Measurements from ENCODE around the gene ZNF480.

ZNF480 gene

DNA sequence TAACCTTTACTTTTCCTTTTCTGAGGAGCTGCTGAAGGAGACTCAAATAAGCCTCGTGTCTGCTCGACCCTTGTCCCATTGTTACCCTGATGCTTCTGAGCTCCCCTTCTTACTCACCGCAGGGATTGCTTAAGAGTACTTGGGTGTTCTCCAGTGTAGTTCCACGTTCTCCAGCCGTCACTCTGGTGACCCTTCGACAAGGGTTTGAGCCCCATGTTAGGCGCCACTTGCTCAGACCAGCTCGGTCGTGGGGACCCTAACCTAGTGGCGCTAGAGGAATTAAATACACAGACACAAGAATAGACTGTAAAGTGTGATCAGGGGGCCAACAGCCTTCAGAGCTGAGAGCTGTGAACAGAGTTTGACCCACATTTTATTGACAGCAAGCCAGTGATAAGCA, 10.3 kb downstream of the ZNF480 start:
- no peaks in the 10 kb centered on the region for H3K4me1 ChIP-seq (ENCODE audit: control insufficient read depth, low read length)
- peaks cover 48% of the 10 kb centered on the region for H3K9me3 ChIP-seq (ENCODE audit: control insufficient read depth, insufficient read depth, low read length)
- no peaks in the 10 kb centered on the region for H3F3A ChIP-seq (ENCODE audit: control insufficient read depth, insufficient read depth)
- H3K9me2 ChIP-seq (replicated peaks; ENCODE audit: control insufficient read depth, low read length), result no peaks in the 10 kb centered on the region
- no peak overlapping the region for H3K4me3 ChIP-seq (ENCODE audit: low read length)
- no peak for TF ChIP-seq EZH2phosphoT487 (IDR thresholded peaks at IDR 0.05; ENCODE audit: borderline replicate concordance, low read length)
- TF ChIP-seq, protein P1, sequence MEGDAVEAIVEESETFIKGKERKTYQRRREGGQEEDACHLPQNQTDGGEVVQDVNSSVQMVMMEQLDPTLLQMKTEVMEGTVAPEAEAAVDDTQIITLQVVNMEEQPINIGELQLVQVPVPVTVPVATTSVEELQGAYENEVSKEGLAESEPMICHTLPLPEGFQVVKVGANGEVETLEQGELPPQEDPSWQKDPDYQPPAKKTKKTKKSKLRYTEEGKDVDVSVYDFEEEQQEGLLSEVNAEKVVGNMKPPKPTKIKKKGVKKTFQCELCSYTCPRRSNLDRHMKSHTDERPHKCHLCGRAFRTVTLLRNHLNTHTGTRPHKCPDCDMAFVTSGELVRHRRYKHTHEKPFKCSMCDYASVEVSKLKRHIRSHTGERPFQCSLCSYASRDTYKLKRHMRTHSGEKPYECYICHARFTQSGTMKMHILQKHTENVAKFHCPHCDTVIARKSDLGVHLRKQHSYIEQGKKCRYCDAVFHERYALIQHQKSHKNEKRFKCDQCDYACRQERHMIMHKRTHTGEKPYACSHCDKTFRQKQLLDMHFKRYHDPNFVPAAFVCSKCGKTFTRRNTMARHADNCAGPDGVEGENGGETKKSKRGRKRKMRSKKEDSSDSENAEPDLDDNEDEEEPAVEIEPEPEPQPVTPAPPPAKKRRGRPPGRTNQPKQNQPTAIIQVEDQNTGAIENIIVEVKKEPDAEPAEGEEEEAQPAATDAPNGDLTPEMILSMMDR (IDR thresholded peaks at IDR 0.05; ENCODE audit: low read depth, low read length, poor library complexity, severe bottlenecking), result no peak
- H3K4me2 ChIP-seq (ENCODE audit: low read length), result no peak overlapping the region
- peaks cover 84% of the 10 kb centered on the region for H3K36me3 ChIP-seq (ENCODE audit: control insufficient read depth, low read length)
- no peaks in the 10 kb centered on the region for H3K27me3 ChIP-seq (ENCODE audit: control insufficient read depth, low read length)
- peaks cover 10% of the 10 kb centered on the region for H3K79me2 ChIP-seq (ENCODE audit: control insufficient read depth, low read length)
- H3K27ac ChIP-seq (ENCODE audit: low read depth, low read length), result no peak overlapping the region
- no peaks in the 10 kb centered on the region for H4K20me1 ChIP-seq (ENCODE audit: control insufficient read depth, insufficient read depth, low read depth, low read length)

DNA sequence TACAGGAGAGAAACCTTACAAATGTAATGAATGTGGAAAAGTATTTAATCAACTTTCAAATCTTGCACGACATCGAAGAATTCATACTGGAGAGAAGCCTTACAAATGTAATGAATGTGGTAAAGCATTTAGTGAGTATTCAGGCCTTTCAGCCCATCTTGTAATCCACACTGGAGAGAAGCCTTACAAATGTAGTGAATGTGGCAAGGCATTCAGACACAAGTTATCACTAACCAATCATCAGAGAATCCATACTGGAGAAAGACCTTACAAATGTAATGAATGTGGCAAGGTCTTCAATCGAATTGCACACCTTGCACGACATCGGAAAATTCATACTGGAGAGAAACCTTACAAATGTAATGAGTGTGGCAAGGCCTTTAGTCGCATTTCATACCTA, 25.5 kb downstream of the ZNF480 start:
- peaks cover 69% of the 10 kb centered on the region for H3K36me3 ChIP-seq (ENCODE audit: control insufficient read depth, low read length)
- H3K9me3 ChIP-seq (ENCODE audit: control insufficient read depth, insufficient read depth, low read length), result peaks cover 69% of the 10 kb centered on the region
- no peak for TF ChIP-seq EZH2phosphoT487 (IDR thresholded peaks at IDR 0.05; ENCODE audit: borderline replicate concordance, low read length)
- TF ChIP-seq, protein P1 (IDR thresholded peaks at IDR 0.05; ENCODE audit: low read depth, low read length, poor library complexity, severe bottlenecking), result no peak

DNA sequence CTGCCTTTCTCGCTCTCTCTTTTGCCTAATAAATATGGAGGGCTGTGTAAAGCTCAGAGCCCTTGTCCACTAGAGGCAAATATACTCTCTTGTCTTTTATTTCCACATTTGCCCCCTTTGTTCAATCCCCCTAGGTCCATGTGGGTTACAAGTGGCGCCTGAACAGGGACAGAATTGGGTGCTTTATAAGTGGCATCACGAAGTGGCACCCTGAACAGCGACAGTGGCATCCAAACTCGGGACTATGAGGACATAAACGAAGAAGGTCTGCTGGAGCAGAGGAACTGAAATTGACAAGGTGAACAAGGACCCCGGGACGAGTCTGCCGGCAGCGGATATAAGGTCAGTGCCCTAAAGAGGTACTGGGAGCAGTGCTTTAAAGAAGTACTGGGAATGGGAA, 34.8 kb downstream of the ZNF480 start:
- Histone ChIP-seq H3K27ac (ENCODE audit: low read depth, low read length) (no peak overlapping the region), H3K9me2 (replicated peaks; ENCODE audit: control insufficient read depth, low read length) (no peaks in the 10 kb centered on the region), H3K4me2 (ENCODE audit: low read length) (no peak overlapping the region), H3K27me3 (ENCODE audit: control insufficient read depth, low read length) (no peaks in the 10 kb centered on the region), H3K9me3 (ENCODE audit: control insufficient read depth, insufficient read depth, low read length) (peaks cover 19% of the 10 kb centered on the region; the same call in 1 of the 2 replicates), H3F3A (ENCODE audit: control insufficient read depth, insufficient read depth) (no peaks in the 10 kb centered on the region), H3K36me3 (ENCODE audit: control insufficient read depth, low read length) (no peaks in the 10 kb centered on the region), H4K20me1 (ENCODE audit: control insufficient read depth, insufficient read depth, low read depth, low read length) (no peaks in the 10 kb centered on the region), H3K4me3 (ENCODE audit: low read length) (no peak overlapping the region), H3K79me2 (ENCODE audit: control insufficient read depth, low read length) (no peaks in the 10 kb centered on the region), H3K4me1 (ENCODE audit: control insufficient read depth, low read length) (no peaks in the 10 kb centered on the region)
- no peak for TF ChIP-seq EZH2phosphoT487 (IDR thresholded peaks at IDR 0.05; ENCODE audit: borderline replicate concordance, low read length)
- TF ChIP-seq, protein P1 (IDR thresholded peaks at IDR 0.05; ENCODE audit: low read depth, low read length, poor library complexity, severe bottlenecking), result no peak

More for the DNA sequence above, 25.5 kb downstream of the ZNF480 start:
- no peak overlapping the region for H3K4me3 ChIP-seq (ENCODE audit: low read length)
- H3K4me1 ChIP-seq (ENCODE audit: control insufficient read depth, low read length), result no peaks in the 10 kb centered on the region
- no peak overlapping the region for H3K4me2 ChIP-seq (ENCODE audit: low read length)
- H3F3A ChIP-seq (ENCODE audit: control insufficient read depth, insufficient read depth), result no peaks in the 10 kb centered on the region
- H3K9me2 ChIP-seq (replicated peaks; ENCODE audit: control insufficient read depth, low read length), result no peaks in the 10 kb centered on the region
- H3K27ac ChIP-seq (ENCODE audit: low read depth, low read length), result no peak overlapping the region
- H3K27me3 ChIP-seq (ENCODE audit: control insufficient read depth, low read length), result no peaks in the 10 kb centered on the region
- no peaks in the 10 kb centered on the region for H3K79me2 ChIP-seq (ENCODE audit: control insufficient read depth, low read length)
- H4K20me1 ChIP-seq (ENCODE audit: control insufficient read depth, insufficient read depth, low read depth, low read length), result no peaks in the 10 kb centered on the region

DNA sequence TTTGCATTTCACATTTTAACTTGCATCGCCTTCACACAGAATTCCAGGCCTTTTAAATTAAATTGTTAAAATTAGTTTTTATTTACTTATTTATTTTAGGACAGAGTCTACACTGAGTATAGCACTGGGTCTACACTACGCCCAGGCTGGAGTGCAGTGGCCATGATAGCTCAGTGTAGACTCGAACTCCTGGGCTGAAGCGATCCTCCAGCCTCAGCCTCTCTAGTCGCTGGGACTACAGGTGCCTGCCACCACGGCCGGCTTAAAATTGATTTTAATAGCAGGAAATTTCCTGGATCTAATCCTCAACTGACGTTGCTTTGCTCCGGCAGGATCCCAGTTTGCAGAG, 38.8 kb downstream of the ZNF480 start:
- H3K4me2 ChIP-seq (ENCODE audit: low read length), result no peak overlapping the region
- H3K4me3 ChIP-seq (ENCODE audit: low read length), result no peak overlapping the region
- H3K27ac ChIP-seq (ENCODE audit: low read depth, low read length), result no peak overlapping the region
- H3K36me3 ChIP-seq (ENCODE audit: control insufficient read depth, low read length), result no peaks in the 10 kb centered on the region
- H3K9me3 ChIP-seq (ENCODE audit: control insufficient read depth, insufficient read depth, low read length), result peaks cover 17% of the 10 kb centered on the region; the same call in 1 of the 2 replicates
- H4K20me1 ChIP-seq (ENCODE audit: control insufficient read depth, insufficient read depth, low read depth, low read length), result no peaks in the 10 kb centered on the region
- no peaks in the 10 kb centered on the region for H3K27me3 ChIP-seq (ENCODE audit: control insufficient read depth, low read length)
- H3K4me1 ChIP-seq (ENCODE audit: control insufficient read depth, low read length), result no peaks in the 10 kb centered on the region
- no peaks in the 10 kb centered on the region for H3K9me2 ChIP-seq (replicated peaks; ENCODE audit: control insufficient read depth, low read length)
- no peaks in the 10 kb centered on the region for H3F3A ChIP-seq (ENCODE audit: control insufficient read depth, insufficient read depth)
- H3K79me2 ChIP-seq (ENCODE audit: control insufficient read depth, low read length), result no peaks in the 10 kb centered on the region
- no peak for TF ChIP-seq EZH2phosphoT487 (IDR thresholded peaks at IDR 0.05; ENCODE audit: borderline replicate concordance, low read length)
- TF ChIP-seq, protein P1 (IDR thresholded peaks at IDR 0.05; ENCODE audit: low read depth, low read length, poor library complexity, severe bottlenecking), result no peak
